Measurements from ENCODE around the gene FCRL3.

GRCh38 chr1:157721985-157722384 is 21.4 kb upstream of the FCRL3 start:
- TF ChIP-seq POLR2A (IDR thresholded peaks at IDR 0.05; ENCODE audit: low read depth, low read length) (no peak), TAF1 (IDR thresholded peaks at IDR 0.05; ENCODE audit: borderline replicate concordance, low read depth, low read length) (no peak), CTCF (IDR thresholded peaks at IDR 0.05 in 2 of 3, conservative IDR thresholded peaks at IDR 0.05 in 1 of 3; ENCODE audit: control insufficient read depth in 2 of 3, extremely low read depth in 1 of 3, insufficient read depth in 1 of 3, low read depth in 3 of 3, low read length in 3 of 3) (no peak), ZZZ3 (IDR thresholded peaks at IDR 0.05; ENCODE audit: control insufficient read depth, insufficient read length, low read depth) (no peak), PBX3 (IDR thresholded peaks at IDR 0.05; ENCODE audit: insufficient replicate concordance, low read depth, low read length) (no peak), DPF2 (IDR thresholded peaks at IDR 0.05) (no peak), CUX1 (IDR thresholded peaks at IDR 0.05; ENCODE audit: insufficient replicate concordance, low read depth, low read length) (no peak)
